ENCODE results near the gene YIPF4. TPM values are rescaled to one million over a fixed set of nuclear protein-coding genes. Genes with fewer than 3 reads are reported as not detected.

The YIPF4 gene
- total and polyA plus RNA-seq, 2 of the 8 experiments (the other 6 are each of a cell fraction or from before 2014, with no cell fraction given) = 2.9 to 21.4 TPM

DNA sequence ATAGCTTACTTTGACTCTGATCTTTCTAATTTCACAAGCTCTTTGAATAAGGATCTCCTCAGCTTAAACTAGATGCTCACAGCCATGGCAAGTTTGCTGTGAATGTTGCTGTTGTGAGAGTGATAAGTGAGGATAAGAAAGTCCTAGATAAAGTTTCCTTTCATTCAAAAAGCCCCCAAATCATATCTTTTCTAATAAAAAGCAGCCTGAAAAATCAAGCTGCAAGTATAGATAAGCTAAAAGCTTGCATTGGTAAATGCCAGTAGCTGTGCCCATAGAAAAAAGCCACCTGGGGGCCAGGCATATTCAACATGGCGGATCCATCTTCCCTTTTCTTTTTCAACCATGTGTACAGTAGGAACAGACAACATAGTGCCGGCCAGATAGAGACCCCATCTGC is 17.3 kb upstream of the YIPF4 start (continued):
- TF ChIP-seq SP1 (IDR thresholded peaks at IDR 0.05; ENCODE audit: low read depth, low read length) (no peak), TEAD4 (IDR thresholded peaks at IDR 0.05; ENCODE audit: low read depth, low read length) (no peak), GABPA (IDR thresholded peaks at IDR 0.05; ENCODE audit: borderline replicate concordance, insufficient read depth, low read length) (no peak), HDAC2 (IDR thresholded peaks at IDR 0.05; ENCODE audit: borderline replicate concordance in 1 of 2, low read depth in 2 of 2, low read length in 2 of 2) (no peak)
- TF ChIP-seq, protein P1, sequence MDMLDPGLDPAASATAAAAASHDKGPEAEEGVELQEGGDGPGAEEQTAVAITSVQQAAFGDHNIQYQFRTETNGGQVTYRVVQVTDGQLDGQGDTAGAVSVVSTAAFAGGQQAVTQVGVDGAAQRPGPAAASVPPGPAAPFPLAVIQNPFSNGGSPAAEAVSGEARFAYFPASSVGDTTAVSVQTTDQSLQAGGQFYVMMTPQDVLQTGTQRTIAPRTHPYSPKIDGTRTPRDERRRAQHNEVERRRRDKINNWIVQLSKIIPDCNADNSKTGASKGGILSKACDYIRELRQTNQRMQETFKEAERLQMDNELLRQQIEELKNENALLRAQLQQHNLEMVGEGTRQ (IDR thresholded peaks at IDR 0.05; ENCODE audit: low read length) = no peak

Data from H1 (cell line).